Mesendoderm (in vitro differentiated cells): ENCODE data around the gene GALNT18.
A peak's percentile ranks its signal among the peaks of the same experiment; 100 is the strongest.

Experiments used
- DNase-seq: peaks from one replicate; pipeline ENCODE4 v3.0.0; 2013
- H2AK5ac ChIP-seq: 2 replicates; pipeline ENCODE4 v1.6.1; 2013; ENCODE audit warnings: low read length, inconsistent platforms
- H2BK120ac ChIP-seq: 2 replicates; pipeline ENCODE4 v1.6.1; 2013; ENCODE audit warnings: low read depth, mild to moderate bottlenecking, low read length, moderate library complexity, mixed read lengths
- H2BK15ac ChIP-seq: replicated peaks from 2 replicates; pipeline ENCODE4 v1.6.1; 2013; ENCODE audit warnings: low read depth, mild to moderate bottlenecking, moderate library complexity
- H2BK5ac ChIP-seq: 2 replicates; pipeline ENCODE4 v1.6.1; 2013; ENCODE audit warnings: low read length, inconsistent platforms
- H3K18ac ChIP-seq: 2 replicates; pipeline ENCODE4 v1.6.1; 2013; ENCODE audit warnings: mild to moderate bottlenecking, low read length, mixed read lengths
- H3K23ac ChIP-seq: one replicate; pipeline ENCODE4 v1.6.1; 2013; ENCODE audit warnings: low read length
- H3K27ac ChIP-seq: 2 replicates; pipeline ENCODE4 v1.5.1; 2013; ENCODE audit warnings: low read depth, mild to moderate bottlenecking, inconsistent platforms, low read length, moderate library complexity
- H3K27me3 ChIP-seq: 2 replicates; pipeline ENCODE4 v1.6.1; 2013; ENCODE audit warnings: low read length, control low read depth, mild to moderate bottlenecking, inconsistent platforms; ENCODE audit not compliant: insufficient read depth, poor library complexity
- H3K36me3 ChIP-seq: 2 replicates; pipeline ENCODE4 v1.6.1; 2013; ENCODE audit warnings: low read length, inconsistent platforms; ENCODE audit not compliant: control insufficient read depth, insufficient read depth
- H3K4ac ChIP-seq: one replicate; pipeline ENCODE4 v1.6.1; 2013; ENCODE audit warnings: low read depth, mild to moderate bottlenecking, low read length, moderate library complexity
- H3K4me1 ChIP-seq: 2 replicates; pipeline ENCODE4 v1.6.1; 2013; ENCODE audit warnings: low read depth, low read length, inconsistent platforms; ENCODE audit not compliant: control insufficient read depth
- H3K4me2 ChIP-seq: 2 replicates; pipeline ENCODE4 v1.6.1; 2013; ENCODE audit warnings: low read length
- H3K4me3 ChIP-seq: 2 replicates; pipeline ENCODE4 v1.5.1; 2013; ENCODE audit warnings: mild to moderate bottlenecking, low read length
- H3K56ac ChIP-seq: one replicate; pipeline ENCODE4 v1.6.1; 2013; ENCODE audit warnings: low read length
- H3K79me1 ChIP-seq: 2 replicates; pipeline ENCODE4 v1.6.1; 2013; ENCODE audit warnings: low read length, inconsistent platforms
- H3K79me2 ChIP-seq: 2 replicates; pipeline ENCODE4 v1.6.1; 2013; ENCODE audit warnings: mild to moderate bottlenecking, low read length; ENCODE audit not compliant: control insufficient read depth, insufficient read depth
- H3K9ac ChIP-seq: 2 replicates; pipeline ENCODE4 v1.6.1; 2013; ENCODE audit warnings: low read length, inconsistent platforms
- H4K5ac ChIP-seq: one replicate; pipeline ENCODE4 v1.6.1; 2013; ENCODE audit warnings: low read length
- H4K8ac ChIP-seq: one replicate; pipeline ENCODE4 v1.6.1; 2013; ENCODE audit warnings: low read depth, mild to moderate bottlenecking, control low read depth, low read length, moderate library complexity
- WGBS: extraction: QIAGEN DNeasy Blood & Tissue Kit; methylation state at CpG from one replicate; pipeline ENCODE4 v1.1.7; 2013; ENCODE audit warnings: low lambda C conversion rate, missing lambda C conversion rate; ENCODE audit not compliant: insufficient coverage; ENCODE audit errors: extremely low coverage; 5-methylcytosine and 5-hydroxymethylcytosine counted together

The GALNT18 gene

DNA sequence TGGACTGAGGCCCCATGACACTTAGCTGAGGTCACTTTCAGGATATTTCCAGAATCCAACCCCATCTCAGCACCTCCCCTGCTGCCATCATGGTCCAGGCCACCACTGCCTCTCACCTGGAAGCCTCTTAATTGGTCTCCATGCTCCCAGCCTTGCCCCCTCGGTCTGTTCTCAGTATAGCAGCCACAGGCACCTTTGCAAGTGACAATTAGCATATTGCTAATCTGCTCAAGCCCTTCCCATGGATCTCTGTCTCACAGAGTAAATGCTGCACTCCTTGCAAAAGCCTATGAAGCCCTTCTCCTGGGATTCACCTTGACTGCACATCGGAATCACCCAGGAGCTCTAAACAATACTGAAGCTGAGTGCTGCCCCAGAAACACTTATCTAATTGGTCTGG is 175.2 kb downstream of the GALNT18 start:
- WGBS = no CpG with 5 or more reads among the region's 2 CpGs

DNA sequence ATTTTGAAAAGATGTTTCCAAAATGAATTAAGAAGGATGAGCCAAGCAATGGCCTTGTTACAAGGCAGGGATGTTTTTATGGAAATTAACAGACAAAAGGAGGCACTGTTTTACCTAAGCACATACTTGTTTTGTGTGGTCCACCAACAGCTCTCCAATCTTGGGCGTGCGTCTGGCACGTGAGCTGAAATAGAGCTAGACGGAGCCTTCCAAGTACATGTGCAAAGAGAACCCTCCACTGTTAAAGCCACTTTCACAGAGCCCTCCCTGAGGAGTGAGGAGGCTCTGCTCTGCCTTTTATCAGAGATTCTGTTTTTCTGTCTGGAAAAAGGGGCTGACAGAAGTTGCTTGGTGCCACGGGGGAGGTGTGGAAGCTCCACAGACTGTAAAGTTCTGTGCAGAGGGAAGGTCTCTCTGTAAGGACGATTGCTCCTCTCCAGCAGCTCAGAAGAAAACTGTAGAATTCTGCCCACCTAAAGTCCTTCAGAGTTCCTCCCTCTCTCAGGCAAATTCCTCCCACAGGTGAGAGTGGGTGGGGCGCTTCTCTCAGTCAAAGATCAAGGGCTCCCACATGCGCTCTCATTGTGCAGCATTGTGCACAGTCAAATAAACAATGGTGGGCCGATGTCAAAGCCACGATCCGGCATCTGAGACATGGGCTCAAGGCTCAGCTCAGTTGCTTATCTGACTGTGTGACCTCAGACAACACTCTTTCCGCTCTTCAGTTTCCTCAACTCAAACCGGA is 176.2 kb downstream of the GALNT18 start:
- Histone ChIP-seq H2BK5ac (no peak overlapping the region), H3K4ac (no peak overlapping the region), H2AK5ac (no peak overlapping the region), H2BK15ac (no peak overlapping the region), H3K79me1 (no peaks in the 10 kb centered on the region), H3K9ac (no peak overlapping the region), H2BK120ac (no peak overlapping the region), H3K27me3 (no peaks in the 10 kb centered on the region), H3K27ac (no peak overlapping the region), H3K4me1 (no peaks in the 10 kb centered on the region), H4K8ac (no peak overlapping the region), H3K18ac (no peak overlapping the region), H3K4me3 (no peak overlapping the region), H3K36me3 (no peaks in the 10 kb centered on the region), H4K5ac (peak overlapping the region; percentile 81), H3K4me2 (no peak overlapping the region), H3K56ac (no peak overlapping the region), H3K79me2 (no peaks in the 10 kb centered on the region), H3K23ac (no peak overlapping the region)
- no CpG with 5 or more reads among the region's 13 CpGs for WGBS
- no peak for DNase-seq

More for the DNA sequence above, 175.2 kb downstream of the GALNT18 start:
- no peak overlapping the region for H3K18ac ChIP-seq
- no peak overlapping the region for H3K4me2 ChIP-seq
- DNase-seq = peak; percentile 18
- H3K23ac ChIP-seq = no peak overlapping the region
- no peak overlapping the region for H4K8ac ChIP-seq
- H3K79me2 ChIP-seq = no peaks in the 10 kb centered on the region
- no peak overlapping the region for H3K4ac ChIP-seq
- no peak overlapping the region for H3K56ac ChIP-seq
- no peak overlapping the region for H3K27ac ChIP-seq
- no peak overlapping the region for H3K9ac ChIP-seq
- H3K79me1 ChIP-seq = no peaks in the 10 kb centered on the region
- H2BK5ac ChIP-seq = no peak overlapping the region
- H3K36me3 ChIP-seq = no peaks in the 10 kb centered on the region
- no peak overlapping the region for H3K4me3 ChIP-seq
- no peaks in the 10 kb centered on the region for H3K4me1 ChIP-seq
- no peaks in the 10 kb centered on the region for H3K27me3 ChIP-seq
- H2AK5ac ChIP-seq = no peak overlapping the region
- H4K5ac ChIP-seq = no peak overlapping the region
- no peak overlapping the region for H2BK120ac ChIP-seq
- H2BK15ac ChIP-seq = no peak overlapping the region

DNA sequence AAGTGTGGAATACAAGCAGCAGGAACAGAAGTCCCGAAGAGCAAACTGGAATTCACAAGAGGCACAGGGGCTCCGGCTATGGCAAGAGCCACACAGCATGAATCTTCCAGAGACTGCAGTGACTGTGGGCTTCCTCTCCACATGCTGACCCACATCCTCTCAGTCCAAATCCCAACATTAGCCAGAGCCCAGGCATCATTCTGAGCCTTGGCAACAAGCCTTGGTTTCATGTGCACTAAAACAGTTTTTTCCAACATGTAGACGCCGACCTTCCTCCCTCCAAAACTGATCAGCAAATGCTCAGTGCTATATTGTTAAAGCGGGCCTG is 177.0 kb downstream of the GALNT18 start:
- Histone ChIP-seq H3K4me2 (no peak overlapping the region), H3K9ac (no peak overlapping the region), H3K18ac (no peak overlapping the region), H2AK5ac (no peak overlapping the region), H3K4me1 (no peaks in the 10 kb centered on the region), H3K27ac (no peak overlapping the region), H3K79me1 (no peaks in the 10 kb centered on the region), H2BK15ac (no peak overlapping the region), H3K23ac (no peak overlapping the region), H2BK120ac (no peak overlapping the region), H3K36me3 (no peaks in the 10 kb centered on the region), H4K5ac (no peak overlapping the region), H3K79me2 (no peaks in the 10 kb centered on the region), H3K4me3 (no peak overlapping the region), H4K8ac (no peak overlapping the region), H3K56ac (no peak overlapping the region), H2BK5ac (no peak overlapping the region), H3K4ac (no peak overlapping the region), H3K27me3 (no peaks in the 10 kb centered on the region)
- WGBS = no CpG with 5 or more reads among the region's 5 CpGs
- DNase-seq = no peak

DNA sequence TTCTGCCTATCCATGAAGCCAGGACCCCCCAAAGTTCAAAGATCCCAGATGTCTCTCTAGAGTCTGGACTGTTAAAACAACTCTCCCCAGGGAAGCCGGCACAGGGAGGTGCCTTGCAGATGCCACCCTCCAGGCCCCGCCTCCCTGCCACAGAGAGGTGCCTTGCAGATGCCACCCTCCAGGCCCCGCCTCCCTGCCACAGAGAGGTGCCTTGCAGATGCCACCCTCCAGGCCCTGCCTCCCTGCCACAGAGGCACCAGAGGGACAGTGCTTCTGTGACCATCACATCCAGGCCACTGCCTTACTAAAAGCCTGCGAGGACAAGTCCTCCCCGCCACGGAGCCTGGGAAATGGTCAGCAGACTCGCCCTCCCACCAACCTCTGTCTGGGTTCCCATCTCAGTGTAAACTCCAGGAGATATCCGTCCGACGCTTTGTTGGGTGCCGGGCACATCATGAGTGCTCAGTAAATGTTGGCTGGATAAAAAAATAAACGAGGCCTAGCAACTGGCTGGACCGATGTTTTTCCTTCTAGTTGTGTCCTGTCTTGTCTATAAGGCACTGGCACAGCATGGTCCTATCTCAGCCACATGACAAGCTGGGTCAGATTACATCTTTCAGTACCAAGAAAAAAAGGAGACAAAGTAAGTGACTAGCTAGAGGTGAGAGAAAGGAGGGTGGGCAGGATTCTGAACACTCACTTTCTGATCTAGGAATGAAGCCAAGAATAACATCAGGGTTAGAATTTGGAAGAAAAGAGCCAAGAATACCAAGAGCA is 177.6 kb downstream of the GALNT18 start:
- no peaks in the 10 kb centered on the region for H3K27me3 ChIP-seq
- H3K4me2 ChIP-seq = no peak overlapping the region
- no peak overlapping the region for H3K4me3 ChIP-seq
- no peak overlapping the region for H3K27ac ChIP-seq
- H3K4me1 ChIP-seq = no peaks in the 10 kb centered on the region
- H3K23ac ChIP-seq = no peak overlapping the region
- H2BK120ac ChIP-seq = no peak overlapping the region
- no peak overlapping the region for H2AK5ac ChIP-seq
- H3K4ac ChIP-seq = no peak overlapping the region
- H3K79me2 ChIP-seq = no peaks in the 10 kb centered on the region
- DNase-seq = no peak
- H3K79me1 ChIP-seq = no peaks in the 10 kb centered on the region
- WGBS = no CpG with 5 or more reads among the region's 13 CpGs
- no peak overlapping the region for H4K8ac ChIP-seq
- no peak overlapping the region for H3K56ac ChIP-seq
- no peaks in the 10 kb centered on the region for H3K36me3 ChIP-seq
- no peak overlapping the region for H3K18ac ChIP-seq
- no peak overlapping the region for H2BK5ac ChIP-seq
- H4K5ac ChIP-seq = no peak overlapping the region
- no peak overlapping the region for H3K9ac ChIP-seq
- no peak overlapping the region for H2BK15ac ChIP-seq

DNA sequence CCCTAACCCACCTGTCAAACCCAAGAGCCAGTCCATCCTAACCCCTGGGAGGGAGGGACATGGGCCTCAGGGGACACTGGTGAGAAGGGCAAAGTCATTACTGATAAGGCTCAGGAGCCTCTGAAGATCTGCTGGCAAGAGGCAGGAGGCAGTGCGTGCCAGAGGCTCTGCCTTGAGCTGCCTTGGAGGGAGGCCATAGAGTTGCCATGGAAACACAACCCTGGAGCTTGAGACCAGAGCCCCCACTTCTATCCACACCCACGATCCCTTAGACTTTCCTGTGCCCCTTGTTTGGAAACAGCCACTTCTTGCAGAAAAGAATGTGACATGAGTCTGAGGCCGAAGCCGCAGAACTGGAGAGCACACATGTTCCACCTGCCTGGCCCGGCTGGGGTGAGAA is 179.0 kb downstream of the GALNT18 start:
- Histone ChIP-seq H3K23ac (no peak overlapping the region), H3K27me3 (no peaks in the 10 kb centered on the region), H2BK120ac (no peak overlapping the region), H3K4me2 (no peak overlapping the region), H2AK5ac (no peak overlapping the region), H2BK5ac (no peak overlapping the region), H3K4me1 (no peaks in the 10 kb centered on the region), H3K18ac (no peak overlapping the region), H3K4ac (no peak overlapping the region), H3K79me1 (no peaks in the 10 kb centered on the region), H3K27ac (no peak overlapping the region), H2BK15ac (no peak overlapping the region), H3K36me3 (no peaks in the 10 kb centered on the region), H4K5ac (no peak overlapping the region), H3K79me2 (no peaks in the 10 kb centered on the region), H4K8ac (no peak overlapping the region), H3K56ac (no peak overlapping the region), H3K9ac (no peak overlapping the region), H3K4me3 (no peak overlapping the region)
- no CpG with 5 or more reads among the region's 5 CpGs for WGBS
- no peak for DNase-seq
